GM19351 (cell line): ENCODE data around the gene MTF2.
"Not testable (repeated sequence)": the region's sequence is repeated elsewhere in the genome, so short reads cannot be mapped to it uniquely, and the experiment has no call there.

Source experiments
- ATAC-seq: cut with Tn5 transposase; IDR thresholded peaks from one replicate; pipeline ENCODE4 v1.9.1; 2021; ENCODE audit warnings: mild to moderate bottlenecking, moderate library complexity; ENCODE audit not compliant: unreplicated experiment

Gene MTF2

GRCh38 chr1:93078986-93079654, at the start of gene MTF2:
Gene MTF2 (plus strand): TSS chr1:93079283. CDS start chr1:93079527, 244 bp downstream.
- ATAC-seq = peak; percentile 66

GRCh38 chr1:93029317-93029716, 49.8 kb upstream of the MTF2 start:
- no peak for ATAC-seq

GRCh38 chr1:93030191-93030590, 48.9 kb upstream of the MTF2 start:
- not testable (repeated sequence) for ATAC-seq

GRCh38 chr1:93031711-93032110, 47.4 kb upstream of the MTF2 start:
- no peak for ATAC-seq

- ATAC-seq = no peak
Measured at GRCh38 chr1:93033029-93033428, 46.1 kb upstream of the MTF2 start.

- peak; percentile 88 for ATAC-seq
Measured at GRCh38 chr1:93033785-93034184, 45.3 kb upstream of the MTF2 start.

- ATAC-seq = no peak
Measured at GRCh38 chr1:93034397-93034796, 44.7 kb upstream of the MTF2 start.

GRCh38 chr1:93036672-93037071, 42.4 kb upstream of the MTF2 start:
- ATAC-seq = no peak

GRCh38 chr1:93042187-93043056, 36.7 kb upstream of the MTF2 start:
- peak; percentile 96 for ATAC-seq

- no peak for ATAC-seq
Measured at GRCh38 chr1:93043057-93043557, 36.0 kb upstream of the MTF2 start.

- no peak for ATAC-seq
Measured at GRCh38 chr1:93047618-93048017, 31.5 kb upstream of the MTF2 start.

- ATAC-seq = no peak
Measured at GRCh38 chr1:93051961-93052360, 27.1 kb upstream of the MTF2 start.

GRCh38 chr1:93056214-93056613, 22.9 kb upstream of the MTF2 start:
- ATAC-seq = no peak

- ATAC-seq = no peak
Measured at GRCh38 chr1:93056649-93057048, 22.4 kb upstream of the MTF2 start.

GRCh38 chr1:93061895-93062792, 16.9 kb upstream of the MTF2 start:
- ATAC-seq = peak; percentile 69

GRCh38 chr1:93076268-93076667, 2.8 kb upstream of the MTF2 start:
- ATAC-seq = no peak

GRCh38 chr1:93078203-93078602, 880 bp upstream of the MTF2 start:
- no peak for ATAC-seq

- ATAC-seq = no peak
Measured at GRCh38 chr1:93078638-93078985, 471 bp upstream of the MTF2 start.

- ATAC-seq = no peak
Measured at GRCh38 chr1:93079685-93080141, 630 bp downstream of the MTF2 start.

GRCh38 chr1:93080179-93080823, 1.2 kb downstream of the MTF2 start:
- peak; percentile 73 for ATAC-seq
